SH-SY5Y (cell line): Measurements from ENCODE around the gene ICOSLG.

Experiments
- GATA2 ChIP-seq: IDR thresholded peaks from 2 replicates; pipeline ENCODE4 v1.6.1; 2011; ENCODE audit warnings: mild to moderate bottlenecking, low read depth, low read length
- GATA3 ChIP-seq: IDR thresholded peaks from 2 replicates; pipeline ENCODE4 v1.6.1; 2011; ENCODE audit warnings: low read depth, mild to moderate bottlenecking, low read length, moderate library complexity

- no peak for TF ChIP-seq GATA3
- TF ChIP-seq GATA2 = no peak
These were observed 28.3 kb upstream of the ICOSLG start for GRCh38 chr21:44269090-44269489.
